ENCODE data around the gene PCLO.

PCLO gene

GRCh38 chr7:82762880-82763279, 399.8 kb downstream of the PCLO start:
- no peak overlapping the region for H3K4me3 ChIP-seq (ENCODE audit: control insufficient read depth, low read depth, low read length)
- TF ChIP-seq CTCF (conservative IDR thresholded peaks at IDR 0.05; ENCODE audit: control insufficient read depth, insufficient read depth, low read depth, low read length): no peak
- no peak for DNase-seq (ENCODE audit: low read depth)

GRCh38 chr7:82760831-82761230, 401.9 kb downstream of the PCLO start:
- no peak for TF ChIP-seq CTCF (conservative IDR thresholded peaks at IDR 0.05; ENCODE audit: control insufficient read depth, insufficient read depth, low read depth, low read length)
- no peak overlapping the region for H3K4me3 ChIP-seq (ENCODE audit: control insufficient read depth, low read depth, low read length)
- DNase-seq (ENCODE audit: low read depth): no peak

- no peak overlapping the region for H3K4me3 ChIP-seq (ENCODE audit: control insufficient read depth, low read depth, low read length)
- TF ChIP-seq CTCF (conservative IDR thresholded peaks at IDR 0.05; ENCODE audit: control insufficient read depth, insufficient read depth, low read depth, low read length): no peak
- DNase-seq (ENCODE audit: low read depth): no peak
Observed at GRCh38 chr7:82760074-82760473, 402.6 kb downstream of the PCLO start.

- DNase-seq (ENCODE audit: low read depth): peak; percentile 55
- no peak for TF ChIP-seq CTCF (conservative IDR thresholded peaks at IDR 0.05; ENCODE audit: control insufficient read depth, insufficient read depth, low read depth, low read length)
- no peak overlapping the region for H3K4me3 ChIP-seq (ENCODE audit: control insufficient read depth, low read depth, low read length)
Observed at GRCh38 chr7:82755705-82756551, 406.8 kb downstream of the PCLO start.

GRCh38 chr7:82750007-82750406, 412.7 kb downstream of the PCLO start:
- no peak overlapping the region for H3K4me3 ChIP-seq (ENCODE audit: control insufficient read depth, low read depth, low read length)
- no peak for TF ChIP-seq CTCF (conservative IDR thresholded peaks at IDR 0.05; ENCODE audit: control insufficient read depth, insufficient read depth, low read depth, low read length)
- no peak for DNase-seq (ENCODE audit: low read depth)

- H3K4me3 ChIP-seq (ENCODE audit: control insufficient read depth, low read depth, low read length): no peak overlapping the region
- TF ChIP-seq CTCF (conservative IDR thresholded peaks at IDR 0.05; ENCODE audit: control insufficient read depth, insufficient read depth, low read depth, low read length): no peak
- DNase-seq (ENCODE audit: low read depth): no peak
Observed at GRCh38 chr7:82745820-82746219, 416.9 kb downstream of the PCLO start.

Measured in fibroblast of mammary gland (primary cell).